GM18517 (cell line): Measurements from ENCODE around the gene CLHC1.
"Not testable (repeated sequence)": the region's sequence is repeated elsewhere in the genome, so short reads cannot be mapped to it uniquely, and the experiment has no call there.

Experiments
- ATAC-seq: cut with Tn5 transposase; IDR thresholded peaks from one replicate; pipeline ENCODE4 v1.9.1; 2021; ENCODE audit warnings: mild to moderate bottlenecking, moderate library complexity; ENCODE audit not compliant: unreplicated experiment

Gene CLHC1

GRCh38 chr2:55137024-55137958, 94.8 kb downstream of the CLHC1 start:
- no peak for ATAC-seq

- ATAC-seq = no peak
Observed at GRCh38 chr2:55136138-55136541, 96.0 kb downstream of the CLHC1 start.

- no peak for ATAC-seq
Observed at GRCh38 chr2:55135491-55135890, 96.6 kb downstream of the CLHC1 start.

- no peak for ATAC-seq
Observed at GRCh38 chr2:55134316-55134706, 97.8 kb downstream of the CLHC1 start.

GRCh38 chr2:55133467-55134315, 98.4 kb downstream of the CLHC1 start:
- ATAC-seq = peak; percentile 89

- no peak for ATAC-seq
Observed at GRCh38 chr2:55130849-55131248, 101.2 kb downstream of the CLHC1 start.

GRCh38 chr2:55126643-55127042, 105.5 kb downstream of the CLHC1 start:
- not testable (repeated sequence) for ATAC-seq
